SK-N-MC (cell line): Measurements from ENCODE around the gene COL6A2.
"Not testable (repeated sequence)": the region's sequence is repeated elsewhere in the genome, so short reads cannot be mapped to it uniquely, and the experiment has no call there.

Experiments
- DNase-seq: peaks from one replicate; pipeline ENCODE4 v3.0.0-alpha.2; 2011; ENCODE audit warnings: low read depth, low spot score
- H3K27ac ChIP-seq: fragments of 200-600 bp; sonication (generic); 2 replicates; pipeline ENCODE4 v1.5.1; 2016; ENCODE audit warnings: mixed run types
- H3K36me3 ChIP-seq: fragments of 200-600 bp; sonication (generic); 2 replicates; pipeline ENCODE4 v1.6.1; 2017; ENCODE audit warnings: antibody characterized with exemption, low read length, mixed read lengths; ENCODE audit not compliant: insufficient read depth
- H3K4me3 ChIP-seq: fragments of 200-600 bp; sonication (generic); 2 replicates; pipeline ENCODE4 v1.5.1; 2016
- H3K9ac ChIP-seq: fragments of 200-600 bp; sonication (generic); 2 replicates; pipeline ENCODE4 v1.8.0; 2017; ENCODE audit warnings: mixed run types, mixed read lengths; ENCODE audit not compliant: insufficient read length
- H3K9me3 ChIP-seq: fragments of 200-600 bp; sonication (generic); 2 replicates; pipeline ENCODE4 v1.6.1; 2017; ENCODE audit warnings: low read depth, mild to moderate bottlenecking, antibody characterized with exemption, low read length, moderate library complexity, mixed read lengths
- EZH2 ChIP-seq: fragments of 200-600 bp; sonication (generic); IDR thresholded peaks from one replicate; pipeline ENCODE4 v1.6.1; 2017; ENCODE audit warnings: antibody characterized with exemption
- FOXP2 ChIP-seq: optimal IDR thresholded peaks from 2 replicates; pipeline ENCODE3; 2011; ENCODE audit warnings: mild to moderate bottlenecking, moderate library complexity; ENCODE audit not compliant: insufficient read depth; ENCODE audit errors: extremely low read length, control extremely low read depth
- POLR2AphosphoS5 ChIP-seq: IDR thresholded peaks from 2 replicates; pipeline ENCODE4 v1.6.1; 2012; ENCODE audit warnings: mild to moderate bottlenecking, low read depth, low read length, borderline replicate concordance

COL6A2 gene

DNA sequence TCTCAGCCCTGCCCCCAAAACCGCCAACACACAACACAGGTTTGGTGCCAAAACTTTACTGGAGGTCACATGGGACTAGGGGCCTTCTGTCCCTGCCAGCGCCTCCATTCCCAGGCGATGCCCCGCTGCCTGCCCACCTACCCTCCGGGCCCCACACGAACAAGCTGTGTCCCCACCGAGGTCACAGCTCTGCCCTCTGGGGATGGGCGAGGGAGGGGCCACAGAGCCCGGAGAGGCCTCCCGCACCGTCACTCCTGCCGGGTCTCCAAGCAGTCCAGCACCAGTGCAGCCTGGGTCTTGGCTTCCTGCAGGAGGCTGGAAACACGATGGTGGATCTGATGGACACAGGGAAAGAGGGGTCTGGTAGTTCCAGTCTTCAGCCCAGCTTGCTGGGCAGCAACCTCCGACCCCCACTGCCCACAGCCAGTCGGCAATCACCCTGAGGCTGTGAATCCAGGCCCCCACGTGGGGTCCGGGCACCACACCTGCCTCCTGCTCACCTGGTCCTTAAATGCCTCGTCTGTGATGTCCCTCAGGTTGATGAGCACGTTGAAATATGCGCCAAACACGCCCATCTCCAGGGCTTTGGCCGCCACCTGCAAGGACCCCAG is 38.9 kb downstream of the COL6A2 start:
- Histone ChIP-seq H3K4me3 (no peak overlapping the region), H3K36me3 (no peaks in the 10 kb centered on the region), H3K9ac (no peak overlapping the region), H3K27ac (no peak overlapping the region), H3K9me3 (no peaks in the 10 kb centered on the region)
- TF ChIP-seq FOXP2 (no peak), EZH2 (no peak), POLR2AphosphoS5 (no peak)
- no peak for DNase-seq

DNA sequence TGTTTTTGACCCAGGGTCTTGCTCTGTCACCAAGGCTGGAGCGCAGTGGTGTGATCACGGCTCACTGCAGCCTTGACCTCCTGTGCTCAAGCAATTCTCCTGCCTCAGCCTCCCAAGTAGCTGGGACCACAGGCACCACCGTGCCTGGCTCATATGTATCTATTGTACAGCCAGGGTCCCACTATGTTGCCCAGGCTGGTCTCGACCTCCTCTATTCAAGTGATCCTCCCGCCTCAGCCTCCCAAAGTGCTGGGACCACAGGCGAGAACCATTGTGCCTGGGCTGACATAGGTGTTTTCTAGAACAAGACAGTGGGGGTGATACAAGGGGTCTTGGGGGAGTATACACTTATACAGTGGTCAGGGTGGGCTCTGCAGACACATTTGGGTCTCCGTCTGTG is 40.0 kb downstream of the COL6A2 start:
- H3K9ac ChIP-seq: no peak overlapping the region
- DNase-seq: no peak
- H3K4me3 ChIP-seq: no peak overlapping the region
- no peak for TF ChIP-seq POLR2AphosphoS5
- no peak for TF ChIP-seq EZH2
- no peak for TF ChIP-seq FOXP2
- H3K36me3 ChIP-seq: no peaks in the 10 kb centered on the region
- H3K27ac ChIP-seq: no peak overlapping the region
- no peaks in the 10 kb centered on the region for H3K9me3 ChIP-seq

DNA sequence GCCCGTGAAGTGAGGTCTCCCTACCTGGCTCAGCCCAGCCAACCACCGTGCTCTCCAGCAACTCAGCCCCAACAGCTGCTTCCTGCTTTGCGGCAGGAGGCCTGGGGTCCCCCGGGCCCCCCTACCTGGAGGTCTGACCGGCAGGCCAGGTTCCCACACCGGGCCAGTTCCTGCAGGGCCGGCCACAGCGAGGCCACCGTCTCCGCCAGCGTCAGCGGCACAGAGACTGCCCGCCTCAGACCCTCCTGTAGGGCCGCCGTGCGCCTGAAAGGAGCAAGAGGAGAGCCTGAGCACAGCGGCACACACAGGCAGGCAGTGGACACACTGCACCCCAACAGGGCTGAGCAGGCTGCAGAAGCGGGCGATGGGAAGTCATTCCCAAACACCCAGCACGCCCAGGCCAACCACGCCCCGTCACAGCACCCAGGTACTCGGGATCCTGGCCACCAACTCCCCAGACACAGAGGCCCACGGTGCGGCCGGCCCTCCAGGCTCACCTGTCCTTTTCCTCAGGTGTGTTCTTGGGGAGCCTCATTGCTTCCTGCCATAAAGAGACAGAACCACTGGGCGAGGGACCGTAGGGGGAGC is 40.6 kb downstream of the COL6A2 start:
- H3K9ac ChIP-seq: no peak overlapping the region
- no peaks in the 10 kb centered on the region for H3K36me3 ChIP-seq
- no peaks in the 10 kb centered on the region for H3K9me3 ChIP-seq
- TF ChIP-seq FOXP2: no peak
- TF ChIP-seq POLR2AphosphoS5: no peak
- no peak for TF ChIP-seq EZH2
- H3K27ac ChIP-seq: no peak overlapping the region
- DNase-seq: no peak
- H3K4me3 ChIP-seq: no peak overlapping the region

DNA sequence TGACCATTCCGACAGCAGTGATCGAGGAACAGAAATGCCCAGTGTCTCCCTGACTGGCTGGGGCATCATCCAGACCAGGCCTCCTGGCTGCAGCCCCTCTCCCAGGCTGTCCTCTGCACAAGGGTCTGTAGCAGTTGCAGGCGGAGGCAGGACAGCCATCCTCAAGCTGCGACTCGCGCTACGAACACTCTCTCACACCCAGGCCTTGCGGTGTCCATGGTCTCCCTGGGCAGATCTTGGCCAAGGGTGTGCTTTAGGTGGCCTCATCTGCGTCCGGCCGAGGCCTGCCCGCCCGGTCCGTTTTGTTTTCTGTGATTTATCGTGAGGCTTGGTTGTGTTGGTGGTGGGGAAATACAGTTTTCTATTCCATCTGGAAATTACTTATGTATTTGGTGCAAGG is 41.8 kb downstream of the COL6A2 start:
- Histone ChIP-seq H3K9me3 (no peaks in the 10 kb centered on the region), H3K9ac (no peak overlapping the region), H3K27ac (no peak overlapping the region), H3K4me3 (no peak overlapping the region), H3K36me3 (no peaks in the 10 kb centered on the region)
- DNase-seq: no peak
- TF ChIP-seq POLR2AphosphoS5 (no peak), FOXP2 (no peak)

GRCh38 chr21:46140352-46141003 is 42.6 kb downstream of the COL6A2 start:
- not testable (repeated sequence) for DNase-seq, H3K9me3 ChIP-seq, H3K9ac ChIP-seq, H3K27ac ChIP-seq, H3K4me3 ChIP-seq, H3K36me3 ChIP-seq

GRCh38 chr21:46141767-46142581 is 44.1 kb downstream of the COL6A2 start:
- H3K36me3 ChIP-seq: no peaks in the 10 kb centered on the region
- TF ChIP-seq POLR2AphosphoS5 (no peak), FOXP2 (no peak), EZH2 (no peak)
- H3K27ac ChIP-seq: no peak overlapping the region
- no peak overlapping the region for H3K4me3 ChIP-seq
- H3K9me3 ChIP-seq: no peaks in the 10 kb centered on the region
- H3K9ac ChIP-seq: no peak overlapping the region
- no peak for DNase-seq

DNA sequence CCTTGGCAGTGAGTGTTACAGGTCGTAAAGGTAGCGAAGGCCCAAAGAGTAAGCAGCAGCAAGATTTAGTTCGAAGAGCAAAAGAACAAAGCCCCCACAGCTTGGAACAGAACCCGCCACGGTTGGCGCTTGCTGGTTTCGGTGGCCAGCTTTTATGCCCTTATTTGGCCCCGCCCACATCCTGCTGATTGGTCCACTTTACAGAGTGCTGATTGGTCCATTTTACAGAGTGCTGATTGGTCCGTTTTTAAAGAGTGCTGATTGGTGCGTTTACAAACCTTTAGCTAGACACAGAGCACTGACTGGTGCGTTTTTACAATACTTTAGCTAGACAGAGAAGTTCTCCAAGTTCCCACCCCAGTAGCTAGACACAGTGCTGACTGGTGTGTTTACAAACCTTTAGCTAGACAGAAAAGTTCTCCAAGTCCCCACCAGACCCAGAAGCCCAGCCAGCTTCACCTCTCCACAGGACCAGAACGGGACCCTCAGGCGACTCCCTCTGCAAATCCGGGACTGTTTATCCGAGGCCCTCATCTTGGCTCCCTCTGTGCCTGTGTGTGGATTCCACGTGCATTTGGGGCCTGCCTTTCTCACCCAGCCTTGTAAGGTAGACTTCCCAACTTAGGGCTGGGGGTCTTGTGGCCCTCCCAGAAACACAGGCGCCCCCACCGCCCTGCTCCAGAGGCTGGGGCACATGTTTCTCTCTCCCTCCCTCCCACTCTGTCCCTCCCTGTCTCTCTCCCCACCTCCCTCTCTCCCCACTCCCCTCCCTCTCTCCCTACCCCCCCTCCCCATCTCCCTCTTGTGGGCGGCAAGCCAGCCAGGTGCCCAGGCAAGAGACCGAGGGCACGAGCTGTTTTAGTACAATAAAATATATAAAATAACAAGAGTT is 44.9 kb downstream of the COL6A2 start:
- H3K9ac ChIP-seq: no peak overlapping the region
- H3K4me3 ChIP-seq: no peak overlapping the region
- TF ChIP-seq FOXP2 (no peak), POLR2AphosphoS5 (no peak), EZH2 (no peak)
- no peak overlapping the region for H3K27ac ChIP-seq
- H3K9me3 ChIP-seq: no peaks in the 10 kb centered on the region
- no peaks in the 10 kb centered on the region for H3K36me3 ChIP-seq
- no peak for DNase-seq
